ENCODE results near the gene CTXND1. TPM values are rescaled to one million over a fixed set of nuclear protein-coding genes. Genes with fewer than 3 reads are reported as not detected.

Gene CTXND1
- total RNA-seq, 1 donor from 2014 or later, result not detected

GRCh38 chr15:80188251-80188650 lies 63.8 kb downstream of the CTXND1 start:
- FAIRE-seq, result no peak
- Histone ChIP-seq H3K4me3 (ENCODE audit: low read depth, low read length) (no peak overlapping the region), H3K36me3 (ENCODE audit: control insufficient read depth, insufficient read depth, low read length) (peaks cover 7% of the 10 kb centered on the region), H3K27me3 (ENCODE audit: control insufficient read depth, insufficient read depth, low read length) (no peaks in the 10 kb centered on the region)
- no peak for TF ChIP-seq CTCF (IDR thresholded peaks at IDR 0.05; ENCODE audit: insufficient read depth, low read length, severe bottlenecking)
- DNase-seq (ENCODE audit: low read depth), result peak; percentile 30

GRCh38 chr15:80186597-80186996 lies 65.4 kb downstream of the CTXND1 start:
- Histone ChIP-seq H3K4me3 (ENCODE audit: low read depth, low read length) (no peak overlapping the region), H3K36me3 (ENCODE audit: control insufficient read depth, insufficient read depth, low read length) (peaks cover 8% of the 10 kb centered on the region), H3K27me3 (ENCODE audit: control insufficient read depth, insufficient read depth, low read length) (no peaks in the 10 kb centered on the region)
- TF ChIP-seq CTCF (IDR thresholded peaks at IDR 0.05; ENCODE audit: insufficient read depth, low read length, severe bottlenecking), result no peak
- no peak for FAIRE-seq
- no peak for DNase-seq (ENCODE audit: low read depth)

GRCh38 chr15:80186066-80186465 lies 65.9 kb downstream of the CTXND1 start:
- Histone ChIP-seq H3K4me3 (ENCODE audit: low read depth, low read length) (no peak overlapping the region), H3K27me3 (ENCODE audit: control insufficient read depth, insufficient read depth, low read length) (no peaks in the 10 kb centered on the region), H3K36me3 (ENCODE audit: control insufficient read depth, insufficient read depth, low read length) (peaks cover 12% of the 10 kb centered on the region)
- no peak for TF ChIP-seq CTCF (IDR thresholded peaks at IDR 0.05; ENCODE audit: insufficient read depth, low read length, severe bottlenecking)
- DNase-seq (ENCODE audit: low read depth) (no peak), FAIRE-seq (no peak)

- no peak for TF ChIP-seq CTCF (IDR thresholded peaks at IDR 0.05; ENCODE audit: insufficient read depth, low read length, severe bottlenecking)
- H3K36me3 ChIP-seq (ENCODE audit: control insufficient read depth, insufficient read depth, low read length), result peaks cover 16% of the 10 kb centered on the region
- DNase-seq (ENCODE audit: low read depth) (no peak), FAIRE-seq (no peak)
- no peaks in the 10 kb centered on the region for H3K27me3 ChIP-seq (ENCODE audit: control insufficient read depth, insufficient read depth, low read length)
- H3K4me3 ChIP-seq (ENCODE audit: low read depth, low read length), result no peak overlapping the region
These were observed 66.9 kb downstream of the CTXND1 start for GRCh38 chr15:80185152-80185551.

- H3K27me3 ChIP-seq (ENCODE audit: control insufficient read depth, insufficient read depth, low read length), result no peaks in the 10 kb centered on the region
- FAIRE-seq (no peak), DNase-seq (ENCODE audit: low read depth) (no peak)
- no peak overlapping the region for H3K4me3 ChIP-seq (ENCODE audit: low read depth, low read length)
- H3K36me3 ChIP-seq (ENCODE audit: control insufficient read depth, insufficient read depth, low read length), result peaks cover 18% of the 10 kb centered on the region
- no peak for TF ChIP-seq CTCF (IDR thresholded peaks at IDR 0.05; ENCODE audit: insufficient read depth, low read length, severe bottlenecking)
These were observed 67.5 kb downstream of the CTXND1 start for GRCh38 chr15:80184554-80184953.

GRCh38 chr15:80183886-80184285 lies 68.1 kb downstream of the CTXND1 start:
- Histone ChIP-seq H3K27me3 (ENCODE audit: control insufficient read depth, insufficient read depth, low read length) (no peaks in the 10 kb centered on the region), H3K4me3 (ENCODE audit: low read depth, low read length) (no peak overlapping the region), H3K36me3 (ENCODE audit: control insufficient read depth, insufficient read depth, low read length) (peaks cover 18% of the 10 kb centered on the region)
- TF ChIP-seq CTCF (IDR thresholded peaks at IDR 0.05; ENCODE audit: insufficient read depth, low read length, severe bottlenecking), result no peak
- FAIRE-seq (no peak), DNase-seq (ENCODE audit: low read depth) (no peak)

All from bronchial epithelial cell (primary cell).